Ramos (cell line): ENCODE results near the gene ANKS1B.

Source experiments
- in situ Hi-C: fragments of 300-500 bp; cut with MboI; formaldehyde crosslinking; loops from one replicate; pipeline ENCODE4 v1.14.3; 2022; ENCODE audit warnings: low sequenced_read_pairs; ENCODE audit not compliant: unreplicated experiment

Gene ANKS1B

GRCh38 chr12:98698603-98699463 lies 1285.9 kb downstream of the ANKS1B start:
- in situ Hi-C loops: no loop called here

GRCh38 chr12:98697209-98697608 lies 1287.5 kb downstream of the ANKS1B start:
- in situ Hi-C loops: no loop called here

- in situ Hi-C loops: no loop called here
These were observed 1288.6 kb downstream of the ANKS1B start for GRCh38 chr12:98696036-98696646.

- in situ Hi-C loops: no loop called here
These were observed 1293.4 kb downstream of the ANKS1B start for GRCh38 chr12:98691351-98691750.

- in situ Hi-C loops: no loop called here
These were observed 1298.1 kb downstream of the ANKS1B start for GRCh38 chr12:98686603-98687002.
